Activated CD4-positive, alpha-beta T cell treated with anti-CD3 and anti-CD28 coated beads, Interleukin-2, amount 10 ng/mL, durations not matched to agents 7 days and 5 days (primary cell): ENCODE results near the gene FAM47C. TPM values are rescaled to one million over a fixed set of nuclear protein-coding genes. Genes with fewer than 3 reads are reported as not detected.
"Not testable (repeated sequence)": the region's sequence is repeated elsewhere in the genome, so short reads cannot be mapped to it uniquely, and the experiment has no call there.

Experiments
- CTCF ChIA-PET: fragments of 350-600 bp; sonication (Branson Sonifier 250); formaldehyde crosslinking; loops from one replicate; lab custom pipeline; 2021; ENCODE audit warnings: antibody characterized with exemption; lab: Charles Lee
- POLR2A ChIA-PET: fragments of 350-600 bp; sonication (Branson Sonifier 250); formaldehyde crosslinking; loops from one replicate; lab custom pipeline; 2021; ENCODE audit warnings: antibody characterized with exemption; lab: Charles Lee
- DNase-seq: peaks from one replicate; pipeline ENCODE4 v3.0.0-alpha.2; 2020
- H3K27ac Mint-ChIP-seq: one replicate; pipeline ENCODE4 v1.8.0; 2021; ENCODE audit warnings: mild to moderate bottlenecking, moderate library complexity, mixed read lengths
- H3K27me3 Mint-ChIP-seq: one replicate; pipeline ENCODE4 v1.8.0; 2021; ENCODE audit warnings: mixed read lengths
- H3K36me3 Mint-ChIP-seq: one replicate; pipeline ENCODE4 v1.8.0; 2021; ENCODE audit warnings: low read depth, mixed read lengths
- H3K4me1 Mint-ChIP-seq: one replicate; pipeline ENCODE4 v1.8.0; 2021; ENCODE audit warnings: mixed read lengths
- H3K4me3 Mint-ChIP-seq: one replicate; pipeline ENCODE4 v1.8.0; 2021; ENCODE audit warnings: mild to moderate bottlenecking, moderate library complexity, mixed read lengths
- H3K9me3 Mint-ChIP-seq: one replicate; pipeline ENCODE4 v1.8.0; 2021; ENCODE audit warnings: mixed read lengths
- total RNA-seq, 2 experiments: library from RNA; stranded (reverse); gene quantifications; one replicate each; pipeline ENCODE4 v1.2.3, GENCODE V29; 2021

Gene FAM47C
- not detected for total RNA-seq

- H3K4me1 Mint-ChIP-seq, H3K36me3 Mint-ChIP-seq, DNase-seq, POLR2A ChIA-PET, H3K9me3 Mint-ChIP-seq, H3K27ac Mint-ChIP-seq, H3K4me3 Mint-ChIP-seq, CTCF ChIA-PET, H3K27me3 Mint-ChIP-seq: not testable (repeated sequence)
Observed at GRCh38 chrX:37008182-37008581, at the start of gene FAM47C. Gene FAM47C, plus strand, starts transcription at chrX:37008366. Its CDS starts 45 bp downstream, at chrX:37008411.

GRCh38 chrX:36961590-36961989 lies 46.6 kb upstream of the FAM47C start:
- Mint-ChIP-seq H3K4me3 (no peak overlapping the region), H3K27ac (no peak overlapping the region), H3K36me3 (no peaks in the 10 kb centered on the region), H3K9me3 (no peaks in the 10 kb centered on the region), H3K4me1 (no peaks in the 10 kb centered on the region), H3K27me3 (peaks cover 12% of the 10 kb centered on the region)
- ChIA-PET POLR2A (no interaction called here), CTCF (no interaction called here)
- DNase-seq, result no peak

- CTCF ChIA-PET, result interaction anchor here (1.1 kb wide), 1 partner anchor 10 kb away, joined by 3 read pairs; no protein-coding TSS in a partner anchor
- H3K4me3 Mint-ChIP-seq, result no peak overlapping the region
- H3K27ac Mint-ChIP-seq, result no peak overlapping the region
- H3K9me3 Mint-ChIP-seq, result no peaks in the 10 kb centered on the region
- no peaks in the 10 kb centered on the region for H3K36me3 Mint-ChIP-seq
- peaks cover 5% of the 10 kb centered on the region for H3K27me3 Mint-ChIP-seq
- POLR2A ChIA-PET, result no interaction called here
- no peak for DNase-seq
- H3K4me1 Mint-ChIP-seq, result no peaks in the 10 kb centered on the region
Observed at GRCh38 chrX:36963069-36963808, 44.9 kb upstream of the FAM47C start.

GRCh38 chrX:36963852-36964251 lies 44.3 kb upstream of the FAM47C start:
- Mint-ChIP-seq H3K27me3 (no peaks in the 10 kb centered on the region), H3K36me3 (no peaks in the 10 kb centered on the region), H3K4me1 (no peaks in the 10 kb centered on the region), H3K4me3 (no peak overlapping the region), H3K27ac (no peak overlapping the region), H3K9me3 (no peaks in the 10 kb centered on the region)
- POLR2A ChIA-PET, result no interaction called here
- DNase-seq, result no peak
- CTCF ChIA-PET, result no interaction called here

GRCh38 chrX:36973575-36973974 lies 34.6 kb upstream of the FAM47C start:
- no peaks in the 10 kb centered on the region for H3K9me3 Mint-ChIP-seq
- H3K27ac Mint-ChIP-seq, result no peak overlapping the region
- no peak for DNase-seq
- H3K4me3 Mint-ChIP-seq, result no peak overlapping the region
- H3K36me3 Mint-ChIP-seq, result no peaks in the 10 kb centered on the region
- no peaks in the 10 kb centered on the region for H3K4me1 Mint-ChIP-seq
- H3K27me3 Mint-ChIP-seq, result no peaks in the 10 kb centered on the region
- CTCF ChIA-PET, result interaction anchor here (0.7 kb wide), 1 partner anchor 11 kb away, joined by 3 read pairs; no protein-coding TSS in a partner anchor
- POLR2A ChIA-PET, result no interaction called here

- CTCF ChIA-PET, result no interaction called here
- no peaks in the 10 kb centered on the region for H3K36me3 Mint-ChIP-seq
- no peaks in the 10 kb centered on the region for H3K4me1 Mint-ChIP-seq
- H3K4me3 Mint-ChIP-seq, result no peak overlapping the region
- H3K9me3 Mint-ChIP-seq, result no peaks in the 10 kb centered on the region
- DNase-seq, result no peak
- POLR2A ChIA-PET, result no interaction called here
- no peaks in the 10 kb centered on the region for H3K27me3 Mint-ChIP-seq
- H3K27ac Mint-ChIP-seq, result no peak overlapping the region
Observed at GRCh38 chrX:36974911-36975310, 33.3 kb upstream of the FAM47C start.

- Mint-ChIP-seq H3K27ac (no peak overlapping the region), H3K4me1 (no peaks in the 10 kb centered on the region)
- CTCF ChIA-PET, result no interaction called here
Observed at GRCh38 chrX:36978886-36979285, 29.3 kb upstream of the FAM47C start.

GRCh38 chrX:36983831-36984230 lies 24.3 kb upstream of the FAM47C start:
- CTCF ChIA-PET, result no interaction called here
- Mint-ChIP-seq H3K9me3 (no peaks in the 10 kb centered on the region), H3K4me3 (no peak overlapping the region), H3K27ac (no peak overlapping the region), H3K4me1 (peaks cover 2% of the 10 kb centered on the region), H3K27me3 (peaks cover 4% of the 10 kb centered on the region), H3K36me3 (no peaks in the 10 kb centered on the region)
- POLR2A ChIA-PET, result no interaction called here
- no peak for DNase-seq

More at GRCh38 chrX:36978886-36979285, 29.3 kb upstream of the FAM47C start:
- POLR2A ChIA-PET, result no interaction called here
- no peaks in the 10 kb centered on the region for H3K27me3 Mint-ChIP-seq
- H3K36me3 Mint-ChIP-seq, result no peaks in the 10 kb centered on the region
- H3K4me3 Mint-ChIP-seq, result no peak overlapping the region
- no peak for DNase-seq
- H3K9me3 Mint-ChIP-seq, result no peaks in the 10 kb centered on the region

GRCh38 chrX:36985416-36986209 lies 22.6 kb upstream of the FAM47C start:
- POLR2A ChIA-PET, DNase-seq, H3K9me3 Mint-ChIP-seq, H3K27me3 Mint-ChIP-seq, H3K36me3 Mint-ChIP-seq, H3K4me1 Mint-ChIP-seq, CTCF ChIA-PET, H3K27ac Mint-ChIP-seq: not testable (repeated sequence)
- peak overlapping the region; percentile 20 for H3K4me3 Mint-ChIP-seq

- no peak for DNase-seq
- Mint-ChIP-seq H3K27ac (no peak overlapping the region), H3K36me3 (no peaks in the 10 kb centered on the region), H3K4me1 (peaks cover 2% of the 10 kb centered on the region), H3K27me3 (peaks cover 4% of the 10 kb centered on the region), H3K9me3 (no peaks in the 10 kb centered on the region), H3K4me3 (no peak overlapping the region)
- POLR2A ChIA-PET, result no interaction called here
- CTCF ChIA-PET, result no interaction called here
Observed at GRCh38 chrX:36986231-36986630, 21.9 kb upstream of the FAM47C start.

GRCh38 chrX:36987212-36987611 lies 21.0 kb upstream of the FAM47C start:
- H3K36me3 Mint-ChIP-seq, POLR2A ChIA-PET, DNase-seq, H3K27me3 Mint-ChIP-seq, H3K27ac Mint-ChIP-seq, H3K9me3 Mint-ChIP-seq, CTCF ChIA-PET, H3K4me1 Mint-ChIP-seq, H3K4me3 Mint-ChIP-seq: not testable (repeated sequence)

- Mint-ChIP-seq H3K27me3 (no peaks in the 10 kb centered on the region), H3K27ac (no peak overlapping the region), H3K9me3 (no peaks in the 10 kb centered on the region), H3K4me3 (no peak overlapping the region), H3K36me3 (no peaks in the 10 kb centered on the region), H3K4me1 (no peaks in the 10 kb centered on the region)
- CTCF ChIA-PET, result no interaction called here
- POLR2A ChIA-PET, result no interaction called here
- no peak for DNase-seq
Observed at GRCh38 chrX:37000140-37000539, 8.0 kb upstream of the FAM47C start.

- Mint-ChIP-seq H3K9me3 (no peaks in the 10 kb centered on the region), H3K4me1 (no peaks in the 10 kb centered on the region), H3K27me3 (no peaks in the 10 kb centered on the region), H3K36me3 (no peaks in the 10 kb centered on the region), H3K27ac (no peak overlapping the region), H3K4me3 (no peak overlapping the region)
- POLR2A ChIA-PET, result no interaction called here
- DNase-seq, result no peak
- CTCF ChIA-PET, result no interaction called here
Observed at GRCh38 chrX:37010496-37010895, 2.3 kb downstream of the FAM47C start.
